C4-2B (cell line): Measurements from ENCODE around the gene WDR72.

Experiments
- CTCF ChIP-seq: fragments of 450-650 bp; conservative IDR thresholded peaks from 2 replicates; pipeline ENCODE4 v1.5.1; 2017; ENCODE audit warnings: mild to moderate bottlenecking
- ZFX ChIP-seq: fragments of 450-650 bp; IDR thresholded peaks from 2 replicates; pipeline ENCODE4 v1.6.1; 2017

GRCh38 chr15:53716909-53717876, 42.3 kb downstream of the WDR72 start:
- peak; percentile 67 for TF ChIP-seq CTCF
- no peak for TF ChIP-seq ZFX
